ENCODE data around the gene ARHGAP26. TPM values are rescaled to one million over a fixed set of nuclear protein-coding genes. Genes with fewer than 3 reads are reported as not detected.

Gene ARHGAP26
- total RNA-seq, 1 experiment from 2014 or later, result 34.5 TPM

DNA sequence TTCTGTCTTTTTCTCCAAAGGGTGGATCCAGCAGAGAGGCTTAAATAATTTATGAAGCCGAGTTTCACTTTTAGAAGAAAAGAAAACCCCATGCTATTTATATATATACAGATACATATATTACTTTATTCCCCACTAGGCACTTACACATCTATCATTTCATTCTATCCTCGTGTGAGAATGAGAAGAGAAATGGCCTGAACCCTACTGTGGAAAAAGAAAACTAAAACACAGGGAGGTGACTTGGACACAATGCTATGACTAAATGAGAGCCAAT lies 438.1 kb downstream of the ARHGAP26 start:
- RAD21 ChIA-PET (ENCODE audit: low non-redundant PET in 1 of 2, low total read pairs in 2 of 2, uncharacterized antibody in 2 of 2, unreplicated experiment in 2 of 2), result interaction anchor here in 1 of 2 experiments (0.6 kb wide), 1 partner anchor 99 kb away, joined by 3 read pairs; no protein-coding TSS in a partner anchor
- TF ChIP-seq SRF (IDR thresholded peaks at IDR 0.05; ENCODE audit: low read depth) (no peak), YY1 (IDR thresholded peaks at IDR 0.05; ENCODE audit: extremely low read depth, insufficient replicate concordance, low read depth, low read length) (no peak), ZNF274 (IDR thresholded peaks at IDR 0.05; ENCODE audit: low read depth, low read length) (no peak), EGR1 (IDR thresholded peaks at IDR 0.05; ENCODE audit: low read depth) (no peak), RAD21 (IDR thresholded peaks at IDR 0.05; ENCODE audit: low read depth) (no peak), POLR2AphosphoS5 (IDR thresholded peaks at IDR 0.05; ENCODE audit: low read depth, low read length) (no peak), ZFX (IDR thresholded peaks at IDR 0.05) (no peak), FOSL1 (IDR thresholded peaks at IDR 0.05; ENCODE audit: low read depth) (no peak), SIN3A (IDR thresholded peaks at IDR 0.05; ENCODE audit: low read depth) (no peak), EZH2 (IDR thresholded peaks at IDR 0.05) (no peak), POLR2A (IDR thresholded peaks at IDR 0.05; ENCODE audit: borderline replicate concordance, extremely low read depth, insufficient read depth, insufficient read length) (no peak), SP1 (IDR thresholded peaks at IDR 0.05; ENCODE audit: low read depth) (no peak), CBX3 (IDR thresholded peaks at IDR 0.05; ENCODE audit: low read depth) (no peak), EZH2phosphoT487 (IDR thresholded peaks at IDR 0.05; ENCODE audit: borderline replicate concordance) (no peak)
- TF ChIP-seq, protein P1, sequence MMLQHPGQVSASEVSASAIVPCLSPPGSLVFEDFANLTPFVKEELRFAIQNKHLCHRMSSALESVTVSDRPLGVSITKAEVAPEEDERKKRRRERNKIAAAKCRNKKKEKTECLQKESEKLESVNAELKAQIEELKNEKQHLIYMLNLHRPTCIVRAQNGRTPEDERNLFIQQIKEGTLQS (IDR thresholded peaks at IDR 0.05), result no peak
- TF ChIP-seq, protein P2, sequence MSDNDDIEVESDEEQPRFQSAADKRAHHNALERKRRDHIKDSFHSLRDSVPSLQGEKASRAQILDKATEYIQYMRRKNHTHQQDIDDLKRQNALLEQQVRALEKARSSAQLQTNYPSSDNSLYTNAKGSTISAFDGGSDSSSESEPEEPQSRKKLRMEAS (IDR thresholded peaks at IDR 0.05), result no peak
- TF ChIP-seq, protein P3, sequence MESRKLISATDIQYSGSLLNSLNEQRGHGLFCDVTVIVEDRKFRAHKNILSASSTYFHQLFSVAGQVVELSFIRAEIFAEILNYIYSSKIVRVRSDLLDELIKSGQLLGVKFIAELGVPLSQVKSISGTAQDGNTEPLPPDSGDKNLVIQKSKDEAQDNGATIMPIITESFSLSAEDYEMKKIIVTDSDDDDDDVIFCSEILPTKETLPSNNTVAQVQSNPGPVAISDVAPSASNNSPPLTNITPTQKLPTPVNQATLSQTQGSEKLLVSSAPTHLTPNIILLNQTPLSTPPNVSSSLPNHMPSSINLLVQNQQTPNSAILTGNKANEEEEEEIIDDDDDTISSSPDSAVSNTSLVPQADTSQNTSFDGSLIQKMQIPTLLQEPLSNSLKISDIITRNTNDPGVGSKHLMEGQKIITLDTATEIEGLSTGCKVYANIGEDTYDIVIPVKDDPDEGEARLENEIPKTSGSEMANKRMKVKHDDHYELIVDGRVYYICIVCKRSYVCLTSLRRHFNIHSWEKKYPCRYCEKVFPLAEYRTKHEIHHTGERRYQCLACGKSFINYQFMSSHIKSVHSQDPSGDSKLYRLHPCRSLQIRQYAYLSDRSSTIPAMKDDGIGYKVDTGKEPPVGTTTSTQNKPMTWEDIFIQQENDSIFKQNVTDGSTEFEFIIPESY (IDR thresholded peaks at IDR 0.05; ENCODE audit: extremely low read depth, insufficient replicate concordance, low read length), result no peak
- TF ChIP-seq, protein P4, sequence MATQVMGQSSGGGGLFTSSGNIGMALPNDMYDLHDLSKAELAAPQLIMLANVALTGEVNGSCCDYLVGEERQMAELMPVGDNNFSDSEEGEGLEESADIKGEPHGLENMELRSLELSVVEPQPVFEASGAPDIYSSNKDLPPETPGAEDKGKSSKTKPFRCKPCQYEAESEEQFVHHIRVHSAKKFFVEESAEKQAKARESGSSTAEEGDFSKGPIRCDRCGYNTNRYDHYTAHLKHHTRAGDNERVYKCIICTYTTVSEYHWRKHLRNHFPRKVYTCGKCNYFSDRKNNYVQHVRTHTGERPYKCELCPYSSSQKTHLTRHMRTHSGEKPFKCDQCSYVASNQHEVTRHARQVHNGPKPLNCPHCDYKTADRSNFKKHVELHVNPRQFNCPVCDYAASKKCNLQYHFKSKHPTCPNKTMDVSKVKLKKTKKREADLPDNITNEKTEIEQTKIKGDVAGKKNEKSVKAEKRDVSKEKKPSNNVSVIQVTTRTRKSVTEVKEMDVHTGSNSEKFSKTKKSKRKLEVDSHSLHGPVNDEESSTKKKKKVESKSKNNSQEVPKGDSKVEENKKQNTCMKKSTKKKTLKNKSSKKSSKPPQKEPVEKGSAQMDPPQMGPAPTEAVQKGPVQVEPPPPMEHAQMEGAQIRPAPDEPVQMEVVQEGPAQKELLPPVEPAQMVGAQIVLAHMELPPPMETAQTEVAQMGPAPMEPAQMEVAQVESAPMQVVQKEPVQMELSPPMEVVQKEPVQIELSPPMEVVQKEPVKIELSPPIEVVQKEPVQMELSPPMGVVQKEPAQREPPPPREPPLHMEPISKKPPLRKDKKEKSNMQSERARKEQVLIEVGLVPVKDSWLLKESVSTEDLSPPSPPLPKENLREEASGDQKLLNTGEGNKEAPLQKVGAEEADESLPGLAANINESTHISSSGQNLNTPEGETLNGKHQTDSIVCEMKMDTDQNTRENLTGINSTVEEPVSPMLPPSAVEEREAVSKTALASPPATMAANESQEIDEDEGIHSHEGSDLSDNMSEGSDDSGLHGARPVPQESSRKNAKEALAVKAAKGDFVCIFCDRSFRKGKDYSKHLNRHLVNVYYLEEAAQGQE (IDR thresholded peaks at IDR 0.05; ENCODE audit: low read depth), result no peak
- TF ChIP-seq, protein P5, sequence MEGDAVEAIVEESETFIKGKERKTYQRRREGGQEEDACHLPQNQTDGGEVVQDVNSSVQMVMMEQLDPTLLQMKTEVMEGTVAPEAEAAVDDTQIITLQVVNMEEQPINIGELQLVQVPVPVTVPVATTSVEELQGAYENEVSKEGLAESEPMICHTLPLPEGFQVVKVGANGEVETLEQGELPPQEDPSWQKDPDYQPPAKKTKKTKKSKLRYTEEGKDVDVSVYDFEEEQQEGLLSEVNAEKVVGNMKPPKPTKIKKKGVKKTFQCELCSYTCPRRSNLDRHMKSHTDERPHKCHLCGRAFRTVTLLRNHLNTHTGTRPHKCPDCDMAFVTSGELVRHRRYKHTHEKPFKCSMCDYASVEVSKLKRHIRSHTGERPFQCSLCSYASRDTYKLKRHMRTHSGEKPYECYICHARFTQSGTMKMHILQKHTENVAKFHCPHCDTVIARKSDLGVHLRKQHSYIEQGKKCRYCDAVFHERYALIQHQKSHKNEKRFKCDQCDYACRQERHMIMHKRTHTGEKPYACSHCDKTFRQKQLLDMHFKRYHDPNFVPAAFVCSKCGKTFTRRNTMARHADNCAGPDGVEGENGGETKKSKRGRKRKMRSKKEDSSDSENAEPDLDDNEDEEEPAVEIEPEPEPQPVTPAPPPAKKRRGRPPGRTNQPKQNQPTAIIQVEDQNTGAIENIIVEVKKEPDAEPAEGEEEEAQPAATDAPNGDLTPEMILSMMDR (IDR thresholded peaks at IDR 0.05 in 2 of 3, conservative IDR thresholded peaks at IDR 0.05 in 1 of 3; ENCODE audit: borderline replicate concordance in 1 of 3, insufficient read depth in 1 of 3, low read depth in 2 of 3, low read length in 2 of 3), result no peak
- H3K27ac ChIP-seq (ENCODE audit: low read depth, low read length), result no peak overlapping the region
- no peaks in the 10 kb centered on the region for H4K20me1 ChIP-seq (ENCODE audit: insufficient read depth)
- H3K79me2 ChIP-seq (ENCODE audit: insufficient read depth, low read length), result no peaks in the 10 kb centered on the region
- intact Hi-C loops (cut with micrococcal nuclease), result no loop called here
- H3K4me2 ChIP-seq (ENCODE audit: low read length), result no peak overlapping the region
- no peaks in the 10 kb centered on the region for H3K36me3 ChIP-seq (ENCODE audit: control insufficient read depth in 1 of 2, insufficient read depth in 2 of 2, low read length in 2 of 2)
- POLR2A ChIA-PET, result no interaction called here
- no peak overlapping the region for H2AFZ ChIP-seq (ENCODE audit: low read depth, low read length, poor library complexity, severe bottlenecking)
- DNase-seq (ENCODE audit: low read depth, low spot score) (no peak), ATAC-seq (no peak)
- CTCF ChIA-PET, result interaction anchor here (1.8 kb wide), 1 partner anchor 17 kb away, joined by 4 read pairs; no protein-coding TSS in a partner anchor
- no peaks in the 10 kb centered on the region for H3K9me3 ChIP-seq (ENCODE audit: control insufficient read depth in 1 of 2, insufficient read depth in 1 of 2, low read depth in 1 of 2, low read length in 2 of 2)
- H3K9ac ChIP-seq (ENCODE audit: low read length), result no peak overlapping the region
- H3K4me3 ChIP-seq (replicated peaks in 1 of 2; ENCODE audit: low read depth in 1 of 2, low read length in 2 of 2), result no peak overlapping the region
- no peaks in the 10 kb centered on the region for H3K27me3 ChIP-seq (ENCODE audit: insufficient read depth, low read length)
- BruUV-seq (replicated peaks), result no TSS peak
- no peaks in the 10 kb centered on the region for H3K4me1 ChIP-seq (ENCODE audit: control insufficient read depth in 1 of 2, insufficient read depth in 2 of 2, low read length in 2 of 2)
- H3K9me2 ChIP-seq (ENCODE audit: insufficient read depth), result no peaks in the 10 kb centered on the region
